ENCODE measurements around the gene FNTB. TPM values are rescaled to one million over a fixed set of nuclear protein-coding genes. Genes with fewer than 3 reads are reported as not detected.

The FNTB gene
- total RNA-seq, 2 experiments from 2014 or later, result 7.5 to 7.9 TPM

- no peak for DNase-seq
- ATAC-seq (ENCODE audit: poor library complexity), result no peak
- POLR2A ChIA-PET, result no interaction called here
- Histone ChIP-seq H3K27me3 (ENCODE audit: control insufficient read depth in 1 of 2, insufficient read depth in 2 of 2, low read length in 2 of 2) (no peaks in the 10 kb centered on the region), H3K36me3 (ENCODE audit: insufficient read depth, low read length) (peaks cover 34% of the 10 kb centered on the region), H3K9me3 (ENCODE audit: control insufficient read depth in 1 of 2, insufficient read depth in 1 of 2, low read length in 2 of 2) (no peaks in the 10 kb centered on the region), H3K4me3 (ENCODE audit: low read length) (no peak overlapping the region), H3K4me1 (ENCODE audit: insufficient read depth, low read length) (peaks cover 3% of the 10 kb centered on the region), H3K27ac (ENCODE audit: low read depth in 1 of 2, low read length in 2 of 2) (no peak overlapping the region)
- CTCF ChIA-PET, result interaction anchor here (0.6 kb wide), 1 partner anchor 334 kb away, joined by 3 read pairs; no protein-coding TSS in a partner anchor
- Mint-ChIP-seq H3K4me3 (no peak overlapping the region), H3K27me3 (no peaks in the 10 kb centered on the region), H3K9me3 (no peaks in the 10 kb centered on the region), H3K4me1 (ENCODE audit: low read depth) (peaks cover 9% of the 10 kb centered on the region), H3K27ac (no peak overlapping the region), H3K36me3 (ENCODE audit: low read depth) (peaks cover 62% of the 10 kb centered on the region)
- no peak for TF ChIP-seq CTCF (IDR thresholded peaks at IDR 0.05)
- intact Hi-C loops (cut with DNase I, micrococcal nuclease), result no loop called here
These were observed 59.0 kb downstream of the FNTB start for GRCh38 chr14:65045709-65046108.

- ATAC-seq (ENCODE audit: poor library complexity) (no peak), DNase-seq (no peak)
- Mint-ChIP-seq H3K27ac (peak overlapping the region; percentile 55), H3K4me1 (ENCODE audit: low read depth) (peaks cover 3% of the 10 kb centered on the region), H3K9me3 (no peaks in the 10 kb centered on the region), H3K4me3 (no peak overlapping the region), H3K27me3 (no peaks in the 10 kb centered on the region), H3K36me3 (ENCODE audit: low read depth) (peaks cover 39% of the 10 kb centered on the region)
- Histone ChIP-seq H3K4me3 (ENCODE audit: low read length) (no peak overlapping the region), H3K9me3 (ENCODE audit: control insufficient read depth in 1 of 2, insufficient read depth in 1 of 2, low read length in 2 of 2) (no peaks in the 10 kb centered on the region), H3K27me3 (ENCODE audit: control insufficient read depth in 1 of 2, insufficient read depth in 2 of 2, low read length in 2 of 2) (no peaks in the 10 kb centered on the region), H3K27ac (ENCODE audit: low read depth in 1 of 2, low read length in 2 of 2) (no peak overlapping the region), H3K4me1 (ENCODE audit: insufficient read depth, low read length) (peaks cover 3% of the 10 kb centered on the region), H3K36me3 (ENCODE audit: insufficient read depth, low read length) (peaks cover 19% of the 10 kb centered on the region)
- ChIA-PET POLR2A (no interaction called here), CTCF (no interaction called here)
- intact Hi-C loops (cut with DNase I, micrococcal nuclease), result no loop called here
- no peak for TF ChIP-seq CTCF (IDR thresholded peaks at IDR 0.05)
These were observed 66.1 kb downstream of the FNTB start for GRCh38 chr14:65052832-65053231.

- no peak for ATAC-seq (ENCODE audit: poor library complexity)
- POLR2A ChIA-PET, result no interaction called here
- no peak for DNase-seq
- H3K27me3 ChIP-seq (ENCODE audit: control insufficient read depth in 1 of 2, insufficient read depth in 2 of 2, low read length in 2 of 2), result no peaks in the 10 kb centered on the region
- CTCF ChIA-PET, result no interaction called here
- no peak overlapping the region for H3K27ac ChIP-seq (ENCODE audit: low read depth in 1 of 2, low read length in 2 of 2)
- Mint-ChIP-seq H3K27me3 (no peaks in the 10 kb centered on the region), H3K27ac (no peak overlapping the region), H3K4me3 (no peak overlapping the region), H3K36me3 (ENCODE audit: low read depth) (peaks cover 44% of the 10 kb centered on the region), H3K9me3 (no peaks in the 10 kb centered on the region), H3K4me1 (ENCODE audit: low read depth) (peaks cover 9% of the 10 kb centered on the region)
- H3K36me3 ChIP-seq (ENCODE audit: insufficient read depth, low read length), result peaks cover 19% of the 10 kb centered on the region
- H3K9me3 ChIP-seq (ENCODE audit: control insufficient read depth in 1 of 2, insufficient read depth in 1 of 2, low read length in 2 of 2), result no peaks in the 10 kb centered on the region
- intact Hi-C loops (cut with DNase I, micrococcal nuclease), result no loop called here
- no peaks in the 10 kb centered on the region for H3K4me1 ChIP-seq (ENCODE audit: insufficient read depth, low read length)
- no peak overlapping the region for H3K4me3 ChIP-seq (ENCODE audit: low read length)
- no peak for TF ChIP-seq CTCF (IDR thresholded peaks at IDR 0.05)
These were observed 66.8 kb downstream of the FNTB start for GRCh38 chr14:65053466-65053865.
